GM18909 (cell line): ENCODE measurements around the gene TRIM5.
"Not testable (repeated sequence)": the region's sequence is repeated elsewhere in the genome, so short reads cannot be mapped to it uniquely, and the experiment has no call there.

Experiments
- ATAC-seq: cut with Tn5 transposase; IDR thresholded peaks from one replicate; pipeline ENCODE4 v1.9.1; 2021; ENCODE audit warnings: mild to moderate bottlenecking; ENCODE audit not compliant: unreplicated experiment, poor library complexity

The TRIM5 gene, protein sequence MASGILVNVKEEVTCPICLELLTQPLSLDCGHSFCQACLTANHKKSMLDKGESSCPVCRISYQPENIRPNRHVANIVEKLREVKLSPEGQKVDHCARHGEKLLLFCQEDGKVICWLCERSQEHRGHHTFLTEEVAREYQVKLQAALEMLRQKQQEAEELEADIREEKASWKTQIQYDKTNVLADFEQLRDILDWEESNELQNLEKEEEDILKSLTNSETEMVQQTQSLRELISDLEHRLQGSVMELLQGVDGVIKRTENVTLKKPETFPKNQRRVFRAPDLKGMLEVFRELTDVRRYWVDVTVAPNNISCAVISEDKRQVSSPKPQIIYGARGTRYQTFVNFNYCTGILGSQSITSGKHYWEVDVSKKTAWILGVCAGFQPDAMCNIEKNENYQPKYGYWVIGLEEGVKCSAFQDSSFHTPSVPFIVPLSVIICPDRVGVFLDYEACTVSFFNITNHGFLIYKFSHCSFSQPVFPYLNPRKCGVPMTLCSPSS

DNA sequence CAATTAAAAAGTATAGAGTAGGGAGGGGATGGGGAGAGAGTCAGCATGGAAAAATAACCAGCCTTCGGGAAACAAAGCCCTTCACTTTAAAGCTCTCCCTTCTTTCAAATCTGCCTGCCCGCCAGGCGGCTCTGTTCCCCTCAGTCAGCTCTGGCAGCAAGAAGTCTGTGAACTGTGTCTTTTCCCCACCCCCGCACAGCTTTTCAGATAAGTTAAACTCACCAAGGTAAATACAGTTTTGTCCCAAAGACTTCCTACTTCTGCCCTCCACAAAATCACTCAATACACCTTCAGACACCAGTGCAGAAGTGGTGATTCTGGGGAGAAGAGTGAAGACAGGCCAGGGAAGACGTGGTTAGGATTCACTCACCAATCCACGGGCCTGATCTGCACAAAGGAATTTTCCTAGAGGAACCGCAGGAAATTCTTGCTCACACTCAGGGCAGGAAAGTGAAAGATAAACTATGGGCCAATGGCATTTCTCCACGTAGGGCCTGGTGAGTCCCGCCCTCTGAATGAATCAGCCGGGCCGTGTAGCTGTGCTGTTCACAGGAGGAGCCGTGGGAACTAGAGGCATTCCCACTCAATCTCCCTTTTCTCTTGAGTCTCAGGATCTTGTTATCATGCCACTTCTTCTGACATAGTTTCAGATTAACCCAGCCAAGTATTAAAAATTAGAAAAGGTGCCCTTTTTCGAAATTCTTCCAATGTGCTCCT is at the start of gene TRIM5:
TRIM5 (minus strand) TSS at position 429 of the 717 bp plus-strand sequence. CDS start 4,897 bp downstream, outside the sequence.
- ATAC-seq: peak; percentile 81

DNA sequence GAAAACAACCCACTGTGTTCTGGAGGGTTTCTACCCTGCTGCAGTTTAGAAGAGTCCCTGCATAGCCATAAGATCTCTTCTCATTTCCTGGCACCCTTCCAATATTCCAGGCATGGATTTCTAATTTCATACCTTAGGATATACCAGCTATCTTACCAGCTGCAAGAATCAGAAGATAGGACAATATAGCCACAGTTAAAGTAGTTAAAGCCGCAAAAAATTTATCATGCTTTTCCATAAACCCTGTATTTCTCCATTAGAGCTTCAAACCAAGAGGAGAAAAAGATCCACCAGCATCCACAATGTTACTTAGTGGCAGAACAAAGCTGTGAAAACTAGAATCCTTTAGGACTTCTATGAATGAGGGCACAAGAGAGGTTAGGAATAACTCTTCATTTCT is 42.8 kb upstream of the TRIM5 start:
- ATAC-seq: no peak

DNA sequence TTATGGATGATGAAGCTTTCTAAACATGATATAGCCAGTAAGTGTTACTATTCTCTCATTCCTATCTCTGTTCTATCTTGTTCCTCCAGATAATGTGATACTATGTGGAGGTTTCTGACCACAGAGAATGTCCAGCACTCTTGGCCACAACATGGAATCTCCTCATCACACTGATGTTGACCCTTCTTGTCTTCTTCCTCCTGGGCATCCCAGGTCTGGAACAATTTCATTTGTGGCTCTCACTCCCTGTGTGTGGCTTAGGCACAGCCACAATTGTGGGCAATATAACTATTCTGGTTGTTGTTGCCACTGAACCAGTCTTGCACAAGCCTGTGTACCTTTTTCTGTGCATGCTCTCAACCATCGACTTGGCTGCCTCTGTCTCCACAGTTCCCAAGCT is 41.5 kb upstream of the TRIM5 start:
- no peak for ATAC-seq

DNA sequence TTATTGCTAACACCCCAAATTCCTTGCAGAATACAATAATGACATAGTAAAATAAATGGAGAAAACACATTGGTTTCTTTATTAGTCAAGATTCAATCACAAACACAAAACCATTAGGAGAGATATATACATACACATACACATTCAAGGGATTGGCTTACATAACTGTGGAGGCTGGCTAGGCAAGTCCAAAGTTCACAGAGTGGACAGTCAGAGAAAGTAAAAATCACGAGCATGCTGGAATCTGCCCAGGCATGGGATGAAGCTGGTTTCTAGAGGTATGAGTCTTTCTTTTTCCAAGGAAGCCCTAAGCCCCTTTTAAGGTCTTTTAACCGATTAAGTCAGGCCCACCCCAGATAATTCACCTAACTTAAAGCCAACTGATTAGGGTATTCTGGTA is 37.7 kb upstream of the TRIM5 start:
- ATAC-seq: no peak

DNA sequence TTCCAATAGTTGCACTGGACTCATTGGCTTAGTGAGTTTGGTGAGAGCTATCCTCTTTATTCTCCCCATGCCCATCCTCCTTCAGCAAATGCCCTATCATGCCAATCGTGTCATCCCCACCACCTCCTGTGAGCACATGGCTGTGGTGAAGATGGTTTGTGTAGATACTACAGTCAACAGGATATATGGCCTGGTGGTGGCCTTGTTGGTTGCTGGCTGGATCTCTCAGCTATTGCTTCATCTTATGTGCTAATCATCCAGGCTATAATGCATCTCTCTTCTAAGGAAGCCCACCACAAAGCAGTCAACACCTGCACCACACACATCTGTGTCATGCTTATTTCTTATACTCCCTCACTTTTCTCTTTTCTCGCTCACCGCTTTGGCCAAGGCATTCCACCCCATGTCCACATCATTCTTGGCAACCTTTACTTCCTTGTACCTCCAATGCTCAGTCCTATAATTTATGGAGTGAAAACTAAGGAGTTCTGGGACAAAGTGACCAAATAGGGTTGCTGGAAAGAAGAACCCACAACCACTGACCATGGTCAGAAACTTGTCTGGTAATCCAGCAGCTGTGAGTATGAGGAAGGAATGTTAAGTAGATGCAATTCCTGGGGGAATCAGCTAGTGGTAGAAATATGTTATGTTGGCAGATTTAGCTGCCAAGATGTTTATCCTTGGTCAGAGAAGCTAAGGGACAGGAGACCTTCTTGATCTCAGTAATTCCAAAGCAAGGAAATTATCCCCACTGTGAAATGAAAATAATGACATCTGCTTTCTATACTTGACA is 35.0 kb upstream of the TRIM5 start:
- ATAC-seq: no peak

DNA sequence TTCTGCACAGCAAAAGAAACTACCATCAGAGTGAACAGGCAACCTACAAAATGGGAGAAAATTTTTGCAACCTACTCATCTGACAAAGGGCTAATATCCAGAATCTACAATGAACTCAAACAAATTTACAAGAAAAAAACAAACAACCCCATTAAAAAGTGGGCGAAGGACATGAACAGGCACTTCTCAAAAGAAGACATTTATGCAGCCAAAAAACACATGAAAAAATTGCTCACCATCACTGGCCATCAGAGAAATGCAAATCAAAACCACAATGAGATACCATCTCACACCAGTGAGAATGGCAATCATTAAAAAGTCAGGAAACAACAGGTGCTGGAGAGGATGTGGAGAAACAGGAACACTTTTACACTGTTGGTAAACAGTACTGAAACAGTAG is 31.6 kb upstream of the TRIM5 start:
- not testable (repeated sequence) for ATAC-seq

DNA sequence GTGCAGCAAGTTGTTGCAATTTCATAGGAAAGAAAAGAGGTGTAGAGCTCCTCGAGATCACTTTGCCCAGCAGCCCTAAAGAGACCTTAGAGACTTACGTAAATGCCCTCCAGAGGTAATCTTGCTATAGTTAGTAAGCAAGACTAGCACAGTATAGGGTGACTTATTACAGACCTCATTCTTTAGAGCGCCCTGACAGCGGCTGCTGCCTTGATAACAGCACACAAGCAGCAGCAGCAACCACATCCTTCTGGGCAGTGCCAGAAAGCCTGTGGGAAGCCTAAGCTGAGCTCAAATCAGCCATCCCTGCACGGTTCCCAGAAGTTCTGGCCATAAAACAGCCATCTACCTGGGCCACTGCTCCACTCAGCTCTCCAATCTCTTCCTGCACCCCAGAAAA is 28.8 kb upstream of the TRIM5 start:
- no peak for ATAC-seq

DNA sequence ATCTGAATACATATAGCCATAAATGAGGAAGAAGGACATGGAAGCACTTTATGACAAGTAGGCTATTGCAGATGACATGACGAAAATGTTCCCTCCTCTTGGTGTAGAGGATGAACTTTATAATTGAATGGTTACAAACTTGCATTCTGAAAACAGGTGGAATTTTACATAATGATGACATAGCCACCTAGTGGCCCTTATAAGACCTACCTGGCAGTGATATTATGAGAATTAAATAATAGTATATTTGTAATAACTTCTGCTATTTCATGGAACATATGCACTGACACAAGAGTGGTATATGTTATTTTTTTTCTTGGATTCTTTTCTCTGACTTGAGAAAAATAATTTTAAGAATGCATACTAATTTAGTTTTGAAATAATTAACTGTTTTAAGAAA is 27.6 kb upstream of the TRIM5 start:
- no peak for ATAC-seq

DNA sequence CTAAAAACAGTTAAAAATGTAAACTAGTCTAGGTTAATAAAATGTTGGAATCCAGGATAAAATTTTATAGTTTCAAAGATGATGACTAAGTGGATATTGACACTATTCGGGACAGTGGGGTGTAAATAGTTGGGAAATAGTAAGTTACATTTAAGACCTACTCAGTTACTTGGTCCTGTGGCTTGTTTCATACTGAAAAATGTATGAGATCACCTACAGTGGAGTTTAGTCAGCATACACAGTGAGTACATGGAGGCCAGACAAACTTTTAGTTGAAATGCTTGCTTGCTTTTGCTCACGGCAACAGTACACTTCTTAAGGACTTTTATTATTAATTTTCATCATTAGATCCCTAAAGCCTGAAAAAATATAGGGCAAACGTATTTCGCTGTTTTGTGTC is 20.8 kb upstream of the TRIM5 start:
- ATAC-seq: no peak

DNA sequence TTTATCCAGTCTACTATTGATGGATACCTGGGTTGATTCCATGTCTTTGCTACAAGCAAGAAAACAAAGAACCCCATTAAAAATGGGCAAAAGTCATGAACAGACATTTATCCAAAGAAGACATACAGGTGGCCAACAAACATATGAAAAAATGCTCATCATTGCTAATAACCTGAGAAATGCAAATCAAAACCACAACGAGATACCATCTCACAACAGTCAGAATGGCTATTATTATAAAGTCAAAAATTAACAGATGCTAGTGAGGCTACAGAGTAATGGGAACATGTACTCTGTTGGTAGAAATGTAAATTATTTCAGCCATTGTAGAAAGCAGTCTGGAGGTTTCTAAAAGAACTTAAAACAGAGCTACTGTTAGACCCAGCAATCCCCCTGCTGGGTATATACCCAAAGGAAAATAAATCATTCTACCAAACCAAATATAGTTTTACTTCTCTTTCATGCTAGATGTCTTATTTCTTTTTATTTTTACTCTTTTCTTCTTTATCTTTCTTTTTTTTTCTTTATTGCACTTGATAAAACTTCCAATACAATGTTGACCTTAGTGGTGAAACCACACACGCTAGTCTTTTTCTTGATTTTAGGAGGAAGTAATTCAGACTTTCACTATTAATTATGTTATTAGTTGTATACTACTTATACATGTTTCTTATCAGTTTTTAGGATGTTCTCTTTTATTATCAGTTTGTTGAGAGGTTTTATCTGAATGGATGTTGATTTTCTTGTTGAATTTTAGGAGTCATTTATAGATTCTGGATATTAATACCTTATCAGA is 19.1 kb upstream of the TRIM5 start:
- peak; percentile 91 for ATAC-seq

DNA sequence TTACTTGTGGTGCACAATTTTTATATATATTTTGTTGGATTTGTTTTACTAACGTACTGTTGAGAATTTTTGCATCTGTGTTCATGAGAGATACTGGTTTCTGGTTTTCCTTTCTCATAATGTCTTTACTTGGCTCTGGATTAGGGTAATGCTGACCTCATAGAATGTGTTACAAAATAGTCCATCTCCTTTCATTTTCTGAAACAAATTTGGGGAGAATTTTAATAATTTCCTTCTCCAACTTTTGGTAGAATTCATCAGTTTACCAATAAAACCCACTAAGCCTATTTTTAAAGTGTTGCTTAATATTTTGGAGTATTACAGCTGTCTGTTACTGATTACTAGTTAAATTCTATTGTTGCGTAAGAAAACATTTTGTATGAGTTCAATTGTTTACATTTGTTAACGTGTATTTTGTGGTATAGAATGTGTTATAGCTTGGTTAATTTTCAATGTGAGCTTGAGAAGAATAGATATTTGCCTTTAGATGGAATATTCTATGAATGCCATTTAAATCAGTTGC is 16.2 kb upstream of the TRIM5 start:
- no peak for ATAC-seq

DNA sequence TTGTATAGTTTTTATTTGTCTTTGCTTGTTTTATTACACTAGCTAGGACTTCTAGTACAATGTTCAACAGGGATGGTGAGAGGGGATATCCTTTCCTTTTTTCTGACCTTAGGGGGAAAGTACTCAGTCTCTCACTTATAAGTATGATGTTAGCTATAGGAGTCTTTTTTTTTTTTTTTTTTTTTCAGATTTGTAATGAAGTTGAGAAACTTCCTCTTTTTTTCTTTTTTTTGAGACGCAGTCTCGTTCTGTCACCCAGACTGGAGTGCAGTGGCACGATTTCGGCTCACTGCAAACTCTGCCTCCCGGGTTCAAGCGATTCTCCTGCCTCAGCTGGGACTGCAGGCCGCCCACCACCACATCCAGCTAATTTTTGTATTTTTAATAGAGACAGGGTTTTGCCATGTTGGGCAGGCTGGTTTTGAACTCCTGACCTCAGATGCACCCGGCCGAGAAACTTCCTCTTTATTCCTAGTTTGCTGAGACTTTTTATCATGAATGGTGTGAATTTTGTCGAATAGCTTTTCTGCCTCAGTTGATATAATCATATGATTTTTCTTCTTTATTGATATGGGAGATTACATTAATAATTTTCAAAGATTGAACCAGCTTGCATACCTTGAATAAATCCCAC is 15.7 kb upstream of the TRIM5 start:
- ATAC-seq: no peak

DNA sequence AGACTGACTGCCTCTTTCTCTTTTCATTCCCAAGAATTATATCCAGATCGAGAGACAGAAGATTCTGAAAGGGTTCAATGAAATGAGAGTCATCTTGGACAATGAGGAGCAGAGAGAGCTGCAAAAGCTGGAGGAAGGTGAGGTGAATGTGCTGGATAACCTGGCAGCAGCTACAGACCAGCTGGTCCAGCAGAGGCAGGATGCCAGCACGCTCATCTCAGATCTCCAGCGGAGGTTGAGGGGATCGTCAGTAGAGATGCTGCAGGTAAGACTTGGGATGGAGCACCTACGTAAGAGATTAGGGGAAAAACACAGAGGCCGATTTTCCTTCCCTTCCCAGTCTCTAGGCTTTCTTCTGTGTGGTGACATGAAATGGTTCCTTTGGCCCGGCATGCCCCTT is 13.4 kb upstream of the TRIM5 start:
- ATAC-seq: no peak

DNA sequence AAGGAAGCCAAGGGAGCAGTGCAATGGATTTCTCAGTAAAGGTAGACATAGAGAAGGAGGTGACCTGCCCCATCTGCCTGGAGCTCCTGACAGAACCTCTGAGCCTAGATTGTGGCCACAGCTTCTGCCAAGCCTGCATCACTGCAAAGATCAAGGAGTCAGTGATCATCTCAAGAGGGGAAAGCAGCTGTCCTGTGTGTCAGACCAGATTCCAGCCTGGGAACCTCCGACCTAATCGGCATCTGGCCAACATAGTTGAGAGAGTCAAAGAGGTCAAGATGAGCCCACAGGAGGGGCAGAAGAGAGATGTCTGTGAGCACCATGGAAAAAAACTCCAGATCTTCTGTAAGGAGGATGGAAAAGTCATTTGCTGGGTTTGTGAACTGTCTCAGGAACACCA is 11.3 kb upstream of the TRIM5 start:
- no peak for ATAC-seq

DNA sequence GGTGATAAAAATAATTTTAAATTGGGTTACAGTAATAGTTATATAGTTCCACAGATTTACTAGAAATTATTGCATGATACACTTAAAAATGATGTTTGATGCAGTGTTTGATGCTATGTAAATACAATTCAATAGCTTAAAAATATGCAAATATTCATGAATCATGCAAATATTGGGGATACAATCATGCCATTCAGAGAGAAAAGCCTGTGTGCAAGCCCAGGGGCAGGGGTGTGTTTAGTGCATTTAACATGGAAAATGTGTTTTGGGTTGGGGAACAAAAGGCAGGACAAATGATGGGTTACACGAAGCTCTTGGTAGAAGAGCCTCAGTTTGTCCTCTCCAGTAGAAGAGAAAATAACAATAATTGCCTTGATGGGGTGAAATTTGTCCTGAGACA is 10.7 kb upstream of the TRIM5 start:
- no peak for ATAC-seq

DNA sequence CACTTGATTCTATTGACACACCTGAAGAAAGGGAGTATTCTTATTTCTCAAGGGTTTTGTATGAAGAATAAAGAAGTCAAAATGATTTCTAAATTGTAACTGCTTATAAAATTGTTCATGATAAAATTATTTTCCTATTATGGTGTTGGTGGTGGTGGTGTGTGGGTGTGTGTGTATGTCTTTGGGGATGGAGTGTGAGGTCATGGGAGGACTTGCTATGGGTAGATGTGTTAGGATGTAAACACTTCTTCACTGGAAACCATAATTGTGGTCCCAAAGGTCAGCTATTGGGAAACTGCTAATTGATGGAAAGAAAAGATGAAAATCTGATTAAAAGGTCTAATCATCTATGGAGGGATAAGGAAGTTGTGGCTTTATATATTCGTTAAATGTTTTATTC is 9.8 kb upstream of the TRIM5 start:
- ATAC-seq: no peak

DNA sequence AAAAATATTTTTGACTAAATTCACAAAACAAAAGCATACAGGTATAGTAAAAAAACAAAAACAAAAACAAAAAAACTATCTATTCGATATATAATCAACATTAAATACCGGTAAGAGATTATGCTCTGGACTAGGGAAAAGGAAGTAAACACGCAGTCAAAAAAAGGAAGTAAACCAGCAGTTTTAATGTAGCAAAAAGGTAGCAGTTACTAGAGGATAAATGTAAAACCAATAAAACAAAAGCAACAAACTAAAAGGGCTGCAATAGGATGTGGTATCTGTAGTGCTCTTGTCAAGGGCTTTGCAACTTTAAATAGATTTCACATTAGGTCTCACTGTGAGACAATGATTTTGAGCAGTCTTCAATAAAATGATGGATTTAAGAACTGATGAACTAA is 7.1 kb upstream of the TRIM5 start:
- ATAC-seq: no peak

DNA sequence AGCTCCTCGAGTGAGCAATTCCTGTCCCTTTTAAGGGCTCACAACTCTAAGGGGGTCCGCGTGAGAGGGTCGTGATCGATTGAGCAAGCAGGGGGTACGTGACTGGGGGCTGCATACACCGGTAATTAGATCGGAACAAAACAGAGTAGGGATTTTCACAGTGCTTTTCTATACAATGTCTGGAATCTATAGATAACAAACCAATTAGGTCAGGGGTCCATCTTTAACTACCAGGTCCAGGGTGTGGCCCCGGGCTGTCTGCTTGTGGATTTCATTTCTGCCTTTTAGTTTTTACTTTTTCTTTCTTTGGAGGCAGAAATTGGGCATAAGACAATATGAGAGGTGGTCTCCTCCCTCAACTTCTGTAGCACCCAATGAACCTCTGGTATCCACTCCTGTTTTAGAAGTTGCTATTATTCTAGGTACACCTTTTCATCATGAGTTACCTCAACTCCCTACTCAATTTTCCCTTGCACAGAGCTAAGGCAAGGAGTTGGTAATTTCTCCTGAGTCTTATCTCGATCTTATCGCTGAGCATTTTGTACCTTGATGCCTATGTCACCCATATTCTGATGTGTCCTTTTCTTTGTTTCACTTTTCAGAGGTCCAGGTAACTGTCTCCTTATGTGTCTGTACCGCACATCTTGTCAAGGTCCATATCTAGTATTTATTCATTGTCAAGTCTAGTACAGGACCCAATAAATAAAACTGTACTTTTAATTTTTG is 6.5 kb upstream of the TRIM5 start:
- not testable (repeated sequence) for ATAC-seq

DNA sequence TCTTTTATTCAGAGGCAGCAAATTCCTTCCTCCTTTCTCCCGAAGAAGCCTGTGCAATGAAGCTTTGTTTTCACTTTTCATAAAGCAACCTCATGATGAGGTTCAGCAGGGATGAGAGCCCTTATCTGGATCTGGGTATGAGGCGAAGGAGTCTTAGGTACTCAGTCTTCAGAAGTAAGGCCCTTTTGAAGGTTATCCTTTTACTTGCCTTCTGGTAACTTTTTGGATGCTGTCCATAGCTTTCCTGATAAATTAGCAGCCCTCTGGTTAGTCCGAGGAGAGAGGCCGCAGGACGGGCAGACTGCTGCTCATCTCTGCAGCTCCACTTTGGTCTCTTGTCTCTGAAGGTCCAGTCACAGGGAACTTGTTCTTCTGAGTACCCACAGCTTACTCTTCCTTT is 5.9 kb upstream of the TRIM5 start:
- no peak for ATAC-seq
